KOPT-K1 (cell line): ENCODE results near the gene SIX5.
"Not testable (repeated sequence)": the region's sequence is repeated elsewhere in the genome, so short reads cannot be mapped to it uniquely, and the experiment has no call there.

Experiments used
- H3K27ac ChIP-seq: fragments of 200-600 bp; sonication (generic); 2 replicates; pipeline ENCODE4 v1.5.1; 2016; ENCODE audit warnings: antibody characterized with exemption, mild to moderate bottlenecking, low read depth, low read length; ENCODE audit not compliant: poor library complexity, severe bottlenecking
- H3K36me3 ChIP-seq: fragments of 200-600 bp; sonication (generic); 2 replicates; pipeline ENCODE4 v1.5.1; 2017; ENCODE audit warnings: antibody characterized with exemption, mild to moderate bottlenecking, low read length, moderate library complexity; ENCODE audit not compliant: insufficient read depth
- H3K9me3 ChIP-seq: fragments of 200-600 bp; sonication (generic); 2 replicates; pipeline ENCODE4 v1.5.1; 2017; ENCODE audit warnings: antibody characterized with exemption, low read length, mild to moderate bottlenecking; ENCODE audit not compliant: insufficient read depth, poor library complexity, severe bottlenecking

Gene SIX5

GRCh38 chr19:45761714-45762113, 7.3 kb downstream of the SIX5 start:
- no peaks in the 10 kb centered on the region for H3K9me3 ChIP-seq
- H3K27ac ChIP-seq: no peak overlapping the region
- H3K36me3 ChIP-seq: no peaks in the 10 kb centered on the region

GRCh38 chr19:45758921-45759320, 10.1 kb downstream of the SIX5 start:
- H3K36me3 ChIP-seq: no peaks in the 10 kb centered on the region
- no peaks in the 10 kb centered on the region for H3K9me3 ChIP-seq
- H3K27ac ChIP-seq: no peak overlapping the region

GRCh38 chr19:45757695-45758094, 11.4 kb downstream of the SIX5 start:
- no peaks in the 10 kb centered on the region for H3K36me3 ChIP-seq
- no peaks in the 10 kb centered on the region for H3K9me3 ChIP-seq
- H3K27ac ChIP-seq: no peak overlapping the region

- no peaks in the 10 kb centered on the region for H3K9me3 ChIP-seq
- H3K36me3 ChIP-seq: no peaks in the 10 kb centered on the region
- H3K27ac ChIP-seq: no peak overlapping the region
Measured at GRCh38 chr19:45754323-45754722, 14.7 kb downstream of the SIX5 start.

- no peak overlapping the region for H3K27ac ChIP-seq
Measured at GRCh38 chr19:45753548-45753947, 15.5 kb downstream of the SIX5 start.

GRCh38 chr19:45752639-45753038, 16.4 kb downstream of the SIX5 start:
- Histone ChIP-seq H3K36me3 (no peaks in the 10 kb centered on the region), H3K9me3 (no peaks in the 10 kb centered on the region), H3K27ac (no peak overlapping the region)

More at GRCh38 chr19:45753548-45753947, 15.5 kb downstream of the SIX5 start:
- no peaks in the 10 kb centered on the region for H3K36me3 ChIP-seq
- H3K9me3 ChIP-seq: no peaks in the 10 kb centered on the region

GRCh38 chr19:45751483-45751882, 17.6 kb downstream of the SIX5 start:
- not testable (repeated sequence) for H3K9me3 ChIP-seq, H3K36me3 ChIP-seq, H3K27ac ChIP-seq

GRCh38 chr19:45747513-45747912, 21.5 kb downstream of the SIX5 start:
- no peaks in the 10 kb centered on the region for H3K36me3 ChIP-seq
- no peak overlapping the region for H3K27ac ChIP-seq
- no peaks in the 10 kb centered on the region for H3K9me3 ChIP-seq

- H3K27ac ChIP-seq: no peak overlapping the region
- H3K36me3 ChIP-seq: no peaks in the 10 kb centered on the region
- no peaks in the 10 kb centered on the region for H3K9me3 ChIP-seq
Measured at GRCh38 chr19:45746866-45747265, 22.2 kb downstream of the SIX5 start.

GRCh38 chr19:45745606-45746005, 23.4 kb downstream of the SIX5 start:
- Histone ChIP-seq H3K36me3 (no peaks in the 10 kb centered on the region), H3K27ac (no peak overlapping the region), H3K9me3 (no peaks in the 10 kb centered on the region)

GRCh38 chr19:45742969-45743368, 26.1 kb downstream of the SIX5 start:
- H3K27ac ChIP-seq: no peak overlapping the region
- no peaks in the 10 kb centered on the region for H3K9me3 ChIP-seq
- no peaks in the 10 kb centered on the region for H3K36me3 ChIP-seq

- Histone ChIP-seq H3K36me3 (no peaks in the 10 kb centered on the region), H3K9me3 (no peaks in the 10 kb centered on the region), H3K27ac (no peak overlapping the region)
Measured at GRCh38 chr19:45739498-45740439, 29.3 kb downstream of the SIX5 start.

- Histone ChIP-seq H3K9me3 (no peaks in the 10 kb centered on the region), H3K36me3 (no peaks in the 10 kb centered on the region), H3K27ac (no peak within 1 kb of the TSS)
Measured at GRCh38 chr19:45733160-45733810, 35.8 kb downstream of the SIX5 start, which contains the start of gene MEIOSIN. MEIOSIN (plus strand) TSS chr19:45733439; CDS start chr19:45735377, 1,938 bp downstream.

GRCh38 chr19:45730368-45731288, 38.4 kb downstream of the SIX5 start, which contains the start of gene FBXO46:
FBXO46 (minus strand) TSS chr19:45730896; CDS start chr19:45713495, 17,401 bp downstream.
- no peaks in the 10 kb centered on the region for H3K36me3 ChIP-seq
- H3K9me3 ChIP-seq: no peaks in the 10 kb centered on the region
- peak within 1 kb of the TSS; percentile 71 for H3K27ac ChIP-seq
